ENCODE measurements around the gene SLC25A47. TPM values are rescaled to one million over a fixed set of nuclear protein-coding genes. Genes with fewer than 3 reads are reported as not detected.

Gene SLC25A47
- total and polyA plus RNA-seq, 2 donors (not counting 1 experiment from before 2014, with no cell fraction given), result not detected

GRCh38 chr14:100374270-100374669, 51.1 kb downstream of the SLC25A47 start:
- Histone ChIP-seq H3K79me2 (ENCODE audit: control insufficient read depth, insufficient read depth, low read length) (peaks cover 45% of the 10 kb centered on the region), H3K4me2 (replicated peaks; ENCODE audit: low read depth, low read length, poor library complexity, severe bottlenecking) (peak overlapping the region; percentile 90), H3K27me3 (replicated peaks in 1 of 4; ENCODE audit: control extremely low read depth in 1 of 4, control insufficient read depth in 3 of 4, insufficient read depth in 4 of 4, low read length in 3 of 4) (no peaks in the 10 kb centered on the region), H4K20me1 (ENCODE audit: control insufficient read depth, insufficient read depth, low read length, poor library complexity, severe bottlenecking) (no peaks in the 10 kb centered on the region), H2AFZ (ENCODE audit: insufficient read depth, low read depth, low read length, poor library complexity, severe bottlenecking) (no peak overlapping the region), H3K4me1 (ENCODE audit: control insufficient read depth in 2 of 2, insufficient read depth in 2 of 2, low read length in 2 of 2) (peaks cover 32 to 46% of the 10 kb centered on the region in 2 donors), H3K4me3 (ENCODE audit: control extremely low read depth in 1 of 5, extremely low read depth in 1 of 5, insufficient read depth in 1 of 5, low read depth in 2 of 5, low read length in 4 of 5) (peak overlapping the region in 2 of 5 experiments; percentile 25 to 49), H3K9ac (ENCODE audit: low read length) (no peak overlapping the region), H3K9me3 (ENCODE audit: control extremely low read depth in 1 of 3, control insufficient read depth in 2 of 3, insufficient read depth in 1 of 3, low read length in 2 of 3) (no peaks in the 10 kb centered on the region), H3K36me3 (replicated peaks in 1 of 2; ENCODE audit: control extremely low read depth in 1 of 2, control insufficient read depth in 1 of 2, extremely low read depth in 1 of 2, insufficient read depth in 2 of 2, low read length in 1 of 2) (peaks cover 0 to 3% of the 10 kb centered on the region in 2 experiments), H3K27ac (ENCODE audit: low read length in 2 of 2) (peak overlapping the region in 1 of 2 donors; percentile 93)
- Mint-ChIP-seq H3K27me3 (no peaks in the 10 kb centered on the region), H3K27ac (peak overlapping the region; percentile 56), H3K9me3 (ENCODE audit: insufficient read depth) (no peaks in the 10 kb centered on the region), H3K4me1 (peaks cover 40% of the 10 kb centered on the region), H3K4me3 (peak overlapping the region; percentile 95)
- ChIA-PET CTCF (interaction anchor here (0.7 to 4.8 kb wide), 2 partner anchors 89 to 1970 kb away, joined by 3 to 52 read pairs; no protein-coding TSS in a partner anchor), POLR2A (interaction anchor here (1.6 kb wide), 1 partner anchor 138 kb away, joined by 4 read pairs; no protein-coding TSS in a partner anchor)
- intact Hi-C loops (cut with micrococcal nuclease), result no loop called here
- DNase-seq, result no peak
- no peak for TF ChIP-seq CTCF (IDR thresholded peaks at IDR 0.05)
- TF ChIP-seq EZH2 (IDR thresholded peaks at IDR 0.05; ENCODE audit: borderline replicate concordance, insufficient read depth, low read depth, low read length, poor library complexity, severe bottlenecking), result no peak
- no peak for ATAC-seq (ENCODE audit: low read depth)
- 92% methylated on average over 1 of the region's 2 CpGs for WGBS (ENCODE audit: insufficient coverage)

- peaks cover 40% of the 10 kb centered on the region for H3K4me1 Mint-ChIP-seq
These were observed 51.7 kb downstream of the SLC25A47 start for GRCh38 chr14:100374876-100375265.

More at GRCh38 chr14:100374876-100375265, 51.7 kb downstream of the SLC25A47 start:
- CTCF ChIA-PET, result interaction anchor here (0.7 to 4.8 kb wide), 5 partner anchors 34 to 1969 kb away, joined by 3 to 52 read pairs (median 3); no protein-coding TSS in a partner anchor
- no peaks in the 10 kb centered on the region for H3K9me3 Mint-ChIP-seq (ENCODE audit: insufficient read depth)
- TF ChIP-seq CTCF (IDR thresholded peaks at IDR 0.05), result no peak
- TF ChIP-seq EZH2 (IDR thresholded peaks at IDR 0.05; ENCODE audit: borderline replicate concordance, insufficient read depth, low read depth, low read length, poor library complexity, severe bottlenecking), result no peak
- peaks cover 32 to 46% of the 10 kb centered on the region in 2 donors for H3K4me1 ChIP-seq (ENCODE audit: control insufficient read depth in 2 of 2, insufficient read depth in 2 of 2, low read length in 2 of 2)
- peak overlapping the region; percentile 4 to 93 for H3K27ac ChIP-seq (ENCODE audit: low read length in 2 of 2)
- peak overlapping the region; percentile 80 for H3K9ac ChIP-seq (ENCODE audit: low read length)
- POLR2A ChIA-PET, result interaction anchor here (0.9 to 1.6 kb wide), 2 partner anchors 77 to 139 kb away, joined by 3 to 4 read pairs; no protein-coding TSS in a partner anchor
- peak overlapping the region; percentile 93 for H3K27ac Mint-ChIP-seq
- peak overlapping the region in 4 of 5 experiments; percentile 26 to 93 (median 86) for H3K4me3 ChIP-seq (ENCODE audit: control extremely low read depth in 1 of 5, extremely low read depth in 1 of 5, insufficient read depth in 1 of 5, low read depth in 2 of 5, low read length in 4 of 5)
- peaks cover 0 to 3% of the 10 kb centered on the region in 2 experiments for H3K36me3 ChIP-seq (replicated peaks in 1 of 2; ENCODE audit: control extremely low read depth in 1 of 2, control insufficient read depth in 1 of 2, extremely low read depth in 1 of 2, insufficient read depth in 2 of 2, low read length in 1 of 2)
- peak overlapping the region; percentile 77 for H2AFZ ChIP-seq (ENCODE audit: insufficient read depth, low read depth, low read length, poor library complexity, severe bottlenecking)
- no peaks in the 10 kb centered on the region for H3K9me3 ChIP-seq (ENCODE audit: control extremely low read depth in 1 of 3, control insufficient read depth in 2 of 3, insufficient read depth in 1 of 3, low read length in 2 of 3)
- H3K27me3 Mint-ChIP-seq, result no peaks in the 10 kb centered on the region
- H3K27me3 ChIP-seq (replicated peaks in 1 of 4; ENCODE audit: control extremely low read depth in 1 of 4, control insufficient read depth in 3 of 4, insufficient read depth in 4 of 4, low read length in 3 of 4), result no peaks in the 10 kb centered on the region
- H3K79me2 ChIP-seq (ENCODE audit: control insufficient read depth, insufficient read depth, low read length), result peaks cover 39% of the 10 kb centered on the region
- peak overlapping the region; percentile 90 for H3K4me2 ChIP-seq (replicated peaks; ENCODE audit: low read depth, low read length, poor library complexity, severe bottlenecking)
- 77% methylated on average over 8 of the region's 8 CpGs for WGBS (ENCODE audit: insufficient coverage)
- peak overlapping the region; percentile 95 for H3K4me3 Mint-ChIP-seq
- ATAC-seq (ENCODE audit: low read depth) (no peak), DNase-seq (no peak)
- intact Hi-C loops (cut with micrococcal nuclease), result loop anchor here (5.0 kb wide), 4 partner anchors 33 to 1987 kb away; partner anchors contain the start of genes CINP, CYP46A1 and TECPR2
- no peaks in the 10 kb centered on the region for H4K20me1 ChIP-seq (ENCODE audit: control insufficient read depth, insufficient read depth, low read length, poor library complexity, severe bottlenecking)

Data from B cell (primary cell).